Measurements from ENCODE around the gene PLA2G12B. TPM values are rescaled to one million over a fixed set of nuclear protein-coding genes. Genes with fewer than 3 reads are reported as not detected.

Gene PLA2G12B
- total RNA-seq, 2 donors from 2014 or later = 2.9 to 13.8 TPM

DNA sequence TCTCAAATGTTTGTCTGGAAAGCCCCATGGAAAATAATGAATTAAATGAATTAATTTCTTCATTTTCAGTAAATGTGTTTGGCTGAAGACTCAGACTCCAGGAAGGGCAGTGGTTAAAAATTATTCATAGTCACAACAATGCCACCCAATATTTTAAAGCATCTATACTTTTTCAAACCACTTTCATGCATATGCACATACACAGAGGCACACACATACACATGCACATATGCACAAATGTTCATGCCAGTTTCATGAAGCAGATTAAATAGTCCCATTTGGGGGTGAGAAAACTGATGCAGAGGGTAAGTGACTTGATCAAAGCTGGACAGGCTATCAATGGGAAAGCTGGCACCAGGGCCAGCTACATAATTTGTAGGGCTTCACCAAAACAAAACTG lies 1.4 kb upstream of the PLA2G12B start:
- DNase-seq = no peak
- intact Hi-C loops (cut with DNase I) = no loop called here

DNA sequence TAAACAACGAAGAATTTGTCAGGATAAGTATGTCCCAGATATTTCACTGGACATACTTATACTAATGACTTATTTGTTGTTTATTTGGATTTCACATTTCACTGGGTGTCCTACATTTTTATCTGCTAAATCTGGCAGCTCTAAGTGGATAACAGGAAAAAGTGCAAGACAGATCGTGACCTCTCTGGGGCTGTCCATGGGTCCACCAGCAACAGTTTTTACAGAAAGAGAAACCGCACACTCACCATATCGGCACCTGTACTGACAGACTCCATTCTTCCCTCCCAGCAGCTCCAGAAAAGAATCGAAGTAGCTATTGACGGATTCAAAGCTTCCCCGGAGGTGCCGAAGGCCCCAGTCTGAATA lies 393 bp downstream of the PLA2G12B start:
- no peak overlapping the region for H3K9ac ChIP-seq (ENCODE audit: low read depth in 2 of 2, low read length in 2 of 2)
- H3K36me3 ChIP-seq = no peaks in the 10 kb centered on the region
- no peaks in the 10 kb centered on the region for H3K4me1 ChIP-seq
- no peaks in the 10 kb centered on the region for H3K27me3 ChIP-seq
- DNase-seq = no peak
- intact Hi-C loops (cut with DNase I) = no loop called here
- H3K9me3 ChIP-seq = no peaks in the 10 kb centered on the region
- TF ChIP-seq, protein P1, sequence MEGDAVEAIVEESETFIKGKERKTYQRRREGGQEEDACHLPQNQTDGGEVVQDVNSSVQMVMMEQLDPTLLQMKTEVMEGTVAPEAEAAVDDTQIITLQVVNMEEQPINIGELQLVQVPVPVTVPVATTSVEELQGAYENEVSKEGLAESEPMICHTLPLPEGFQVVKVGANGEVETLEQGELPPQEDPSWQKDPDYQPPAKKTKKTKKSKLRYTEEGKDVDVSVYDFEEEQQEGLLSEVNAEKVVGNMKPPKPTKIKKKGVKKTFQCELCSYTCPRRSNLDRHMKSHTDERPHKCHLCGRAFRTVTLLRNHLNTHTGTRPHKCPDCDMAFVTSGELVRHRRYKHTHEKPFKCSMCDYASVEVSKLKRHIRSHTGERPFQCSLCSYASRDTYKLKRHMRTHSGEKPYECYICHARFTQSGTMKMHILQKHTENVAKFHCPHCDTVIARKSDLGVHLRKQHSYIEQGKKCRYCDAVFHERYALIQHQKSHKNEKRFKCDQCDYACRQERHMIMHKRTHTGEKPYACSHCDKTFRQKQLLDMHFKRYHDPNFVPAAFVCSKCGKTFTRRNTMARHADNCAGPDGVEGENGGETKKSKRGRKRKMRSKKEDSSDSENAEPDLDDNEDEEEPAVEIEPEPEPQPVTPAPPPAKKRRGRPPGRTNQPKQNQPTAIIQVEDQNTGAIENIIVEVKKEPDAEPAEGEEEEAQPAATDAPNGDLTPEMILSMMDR (IDR thresholded peaks at IDR 0.05) = no peak
- H3K4me3 ChIP-seq = peak overlapping the region; percentile 17
- no peak overlapping the region for H3K27ac ChIP-seq

More for the DNA sequence above, 1.4 kb upstream of the PLA2G12B start:
- Histone ChIP-seq H3K27me3 (no peaks in the 10 kb centered on the region), H3K9ac (ENCODE audit: low read depth in 2 of 2, low read length in 2 of 2) (no peak overlapping the region), H3K9me3 (no peaks in the 10 kb centered on the region), H3K4me3 (no peak overlapping the region), H3K4me1 (no peaks in the 10 kb centered on the region), H3K36me3 (no peaks in the 10 kb centered on the region), H3K27ac (no peak overlapping the region)
- TF ChIP-seq, protein P1 (IDR thresholded peaks at IDR 0.05) = no peak

DNA sequence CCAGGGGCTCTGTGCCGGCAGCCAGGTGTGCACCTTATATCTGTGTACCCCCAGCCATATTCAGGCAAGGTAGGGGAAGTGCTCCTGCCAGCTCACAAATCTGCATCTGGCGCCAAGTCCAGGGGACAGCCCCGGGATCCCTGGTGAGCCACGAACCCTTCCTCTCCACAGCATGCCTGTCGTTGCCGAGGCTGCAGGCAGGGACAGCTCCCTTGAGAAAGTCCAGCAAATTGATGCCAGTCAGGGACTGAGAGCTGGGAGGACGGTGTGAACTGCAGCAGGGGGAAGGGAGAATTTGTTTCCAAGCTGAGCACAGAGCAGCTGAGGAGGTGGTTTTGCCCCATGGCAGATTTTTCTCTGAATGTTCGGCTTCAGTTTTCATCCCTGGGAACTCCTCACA lies 919 bp downstream of the PLA2G12B start:
- no peaks in the 10 kb centered on the region for H3K27me3 ChIP-seq
- no peak overlapping the region for H3K4me3 ChIP-seq
- no peak overlapping the region for H3K9ac ChIP-seq (ENCODE audit: low read depth in 2 of 2, low read length in 2 of 2)
- no peak for DNase-seq
- H3K36me3 ChIP-seq = no peaks in the 10 kb centered on the region
- H3K4me1 ChIP-seq = no peaks in the 10 kb centered on the region
- no peak overlapping the region for H3K27ac ChIP-seq
- intact Hi-C loops (cut with DNase I) = no loop called here
- no peaks in the 10 kb centered on the region for H3K9me3 ChIP-seq
- TF ChIP-seq, protein P1 (IDR thresholded peaks at IDR 0.05) = no peak

DNA sequence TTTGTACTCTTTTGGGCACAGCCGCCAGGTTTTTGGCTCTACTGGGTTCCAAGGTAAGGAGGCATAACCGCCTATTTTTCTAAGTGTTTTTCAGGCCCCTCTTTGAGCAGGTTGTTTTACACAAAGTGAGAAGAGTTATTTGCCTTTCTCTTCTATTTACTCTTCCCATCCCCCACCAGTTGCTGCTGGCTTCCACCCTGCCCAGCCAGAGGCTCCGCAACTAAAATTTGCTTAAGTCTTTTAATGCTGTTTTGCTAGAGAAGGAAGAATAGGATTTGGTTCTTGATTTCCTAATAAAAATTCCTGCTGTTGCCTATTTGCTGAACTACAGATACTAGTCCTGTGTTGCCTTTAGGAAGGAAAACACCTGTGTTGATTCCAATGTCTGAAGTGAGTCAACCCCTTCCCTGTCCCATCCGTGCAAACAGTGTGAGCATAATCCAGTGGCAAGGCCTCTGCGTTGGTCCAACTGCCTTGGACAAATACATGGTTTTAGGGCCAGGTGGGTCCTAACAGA lies 1.9 kb downstream of the PLA2G12B start:
- no peak overlapping the region for H3K27ac ChIP-seq
- no peak overlapping the region for H3K4me3 ChIP-seq
- TF ChIP-seq, protein P1 (IDR thresholded peaks at IDR 0.05) = no peak
- H3K36me3 ChIP-seq = no peaks in the 10 kb centered on the region
- intact Hi-C loops (cut with DNase I) = no loop called here
- H3K27me3 ChIP-seq = no peaks in the 10 kb centered on the region
- no peaks in the 10 kb centered on the region for H3K9me3 ChIP-seq
- no peak for DNase-seq
- no peak overlapping the region for H3K9ac ChIP-seq (ENCODE audit: low read depth in 2 of 2, low read length in 2 of 2)
- no peaks in the 10 kb centered on the region for H3K4me1 ChIP-seq

DNA sequence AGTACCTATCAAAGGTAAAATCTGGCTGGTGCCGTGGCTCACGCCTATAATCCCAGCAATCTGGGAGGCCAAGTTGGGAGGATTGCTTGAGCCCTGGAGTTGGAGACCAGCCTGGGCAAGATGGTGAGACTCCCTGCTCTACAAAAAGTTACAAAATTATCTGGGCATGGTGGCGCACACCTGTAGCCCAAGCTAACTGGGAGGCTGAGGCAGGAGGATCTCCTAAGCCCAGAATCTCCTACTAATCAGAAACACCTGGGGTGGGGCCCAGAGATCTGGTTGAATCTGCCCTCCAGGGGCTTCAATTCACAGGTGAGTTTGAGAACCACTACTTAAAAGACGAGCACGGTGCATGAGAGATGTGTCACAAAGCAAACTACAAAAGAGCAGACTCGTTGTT lies 2.4 kb downstream of the PLA2G12B start:
- Histone ChIP-seq H3K4me3 (no peak overlapping the region), H3K4me1 (no peaks in the 10 kb centered on the region), H3K36me3 (no peaks in the 10 kb centered on the region), H3K27ac (no peak overlapping the region), H3K9ac (ENCODE audit: low read depth in 2 of 2, low read length in 2 of 2) (no peak overlapping the region), H3K9me3 (no peaks in the 10 kb centered on the region), H3K27me3 (no peaks in the 10 kb centered on the region)
- intact Hi-C loops (cut with DNase I) = no loop called here
- DNase-seq = no peak
- TF ChIP-seq, protein P1 (IDR thresholded peaks at IDR 0.05) = no peak
